IPS-11a (cell line): Measurements from ENCODE around the gene FAM111A.

Experiments
- H3K4me3 ChIP-seq: one replicate; pipeline ENCODE4 v1.5.1; 2013; ENCODE audit warnings: low read depth, low read length, control low read depth

The FAM111A gene

GRCh38 chr11:59179121-59179520 lies 36.5 kb downstream of the FAM111A start:
- no peak overlapping the region for H3K4me3 ChIP-seq

- no peak overlapping the region for H3K4me3 ChIP-seq
Measured at GRCh38 chr11:59180168-59180776, 37.6 kb downstream of the FAM111A start.

- no peak overlapping the region for H3K4me3 ChIP-seq
Measured at GRCh38 chr11:59180907-59181306, 38.3 kb downstream of the FAM111A start.

GRCh38 chr11:59181746-59182456 lies 39.2 kb downstream of the FAM111A start:
- no peak overlapping the region for H3K4me3 ChIP-seq

- no peak overlapping the region for H3K4me3 ChIP-seq
Measured at GRCh38 chr11:59182457-59183151, 39.9 kb downstream of the FAM111A start.

GRCh38 chr11:59183771-59184170 lies 41.1 kb downstream of the FAM111A start:
- no peak overlapping the region for H3K4me3 ChIP-seq

GRCh38 chr11:59184691-59185339 lies 42.2 kb downstream of the FAM111A start:
- H3K4me3 ChIP-seq = no peak overlapping the region

- H3K4me3 ChIP-seq = no peak overlapping the region
Measured at GRCh38 chr11:59185386-59185945, 42.8 kb downstream of the FAM111A start.

- no peak overlapping the region for H3K4me3 ChIP-seq
Measured at GRCh38 chr11:59186130-59186594, 43.5 kb downstream of the FAM111A start.

- H3K4me3 ChIP-seq = no peak overlapping the region
Measured at GRCh38 chr11:59187035-59187434, 44.4 kb downstream of the FAM111A start.

GRCh38 chr11:59187587-59187986 lies 44.9 kb downstream of the FAM111A start:
- no peak overlapping the region for H3K4me3 ChIP-seq

GRCh38 chr11:59188954-59189353 lies 46.3 kb downstream of the FAM111A start:
- H3K4me3 ChIP-seq = no peak overlapping the region

GRCh38 chr11:59189986-59190385 lies 47.3 kb downstream of the FAM111A start:
- H3K4me3 ChIP-seq = no peak overlapping the region

- no peak overlapping the region for H3K4me3 ChIP-seq
Measured at GRCh38 chr11:59191095-59191494, 48.4 kb downstream of the FAM111A start.

GRCh38 chr11:59191890-59192289 lies 49.2 kb downstream of the FAM111A start:
- H3K4me3 ChIP-seq = no peak overlapping the region

- no peak overlapping the region for H3K4me3 ChIP-seq
Measured at GRCh38 chr11:59192446-59193020, 49.9 kb downstream of the FAM111A start.

- no peak overlapping the region for H3K4me3 ChIP-seq
Measured at GRCh38 chr11:59193587-59194130, 51.0 kb downstream of the FAM111A start.

- H3K4me3 ChIP-seq = no peak overlapping the region
Measured at GRCh38 chr11:59195586-59195985, 52.9 kb downstream of the FAM111A start.

GRCh38 chr11:59196777-59197176 lies 54.1 kb downstream of the FAM111A start:
- H3K4me3 ChIP-seq = no peak overlapping the region

GRCh38 chr11:59197991-59198390 lies 55.3 kb downstream of the FAM111A start:
- H3K4me3 ChIP-seq = no peak overlapping the region
